Measurements from ENCODE around the gene PAX5.

The PAX5 gene

GRCh38 chr9:37036776-37037502, 2.9 kb upstream of the PAX5 start:
- DNase-seq, result peak; percentile 10 to 16

- DNase-seq, result no peak
Observed at GRCh38 chr9:37036371-37036775, 2.3 kb upstream of the PAX5 start.

- DNase-seq, result no peak
Observed at GRCh38 chr9:37035648-37036370, 1.7 kb upstream of the PAX5 start.

- no peak for DNase-seq
Observed at GRCh38 chr9:37034938-37035647, 1.0 kb upstream of the PAX5 start.

GRCh38 chr9:37034305-37034937, 353 bp upstream of the PAX5 start:
- peak; percentile 26 to 29 for DNase-seq

GRCh38 chr9:37033141-37033540, 927 bp downstream of the PAX5 start:
- no peak for DNase-seq

GRCh38 chr9:37032713-37033112, 1.4 kb downstream of the PAX5 start:
- no peak for DNase-seq

GRCh38 chr9:37031902-37032301, 2.2 kb downstream of the PAX5 start:
- no peak for DNase-seq

- no peak for DNase-seq
Observed at GRCh38 chr9:37031081-37031480, 3.0 kb downstream of the PAX5 start.

GRCh38 chr9:37030611-37030939, 3.5 kb downstream of the PAX5 start:
- no peak for DNase-seq

GRCh38 chr9:37029776-37030610, 4.1 kb downstream of the PAX5 start:
- no peak for DNase-seq

- DNase-seq, result no peak
Observed at GRCh38 chr9:37029304-37029775, 4.7 kb downstream of the PAX5 start.

GRCh38 chr9:37028420-37029031, 5.5 kb downstream of the PAX5 start:
- no peak for DNase-seq

GRCh38 chr9:37027582-37028419, 6.3 kb downstream of the PAX5 start:
- no peak for DNase-seq

- no peak for DNase-seq
Observed at GRCh38 chr9:37026931-37027581, 7.0 kb downstream of the PAX5 start.

- no peak for DNase-seq
Observed at GRCh38 chr9:37026113-37026930, 7.7 kb downstream of the PAX5 start.

- no peak for DNase-seq
Observed at GRCh38 chr9:37025823-37026112, 8.3 kb downstream of the PAX5 start.

- DNase-seq, result no peak
Observed at GRCh38 chr9:37025071-37025822, 8.8 kb downstream of the PAX5 start.

- DNase-seq, result no peak
Observed at GRCh38 chr9:37017546-37017945, 16.5 kb downstream of the PAX5 start.

Measured in AML-193 (cell line).